Measurements from ENCODE around the gene FEN1.

Gene FEN1

DNA sequence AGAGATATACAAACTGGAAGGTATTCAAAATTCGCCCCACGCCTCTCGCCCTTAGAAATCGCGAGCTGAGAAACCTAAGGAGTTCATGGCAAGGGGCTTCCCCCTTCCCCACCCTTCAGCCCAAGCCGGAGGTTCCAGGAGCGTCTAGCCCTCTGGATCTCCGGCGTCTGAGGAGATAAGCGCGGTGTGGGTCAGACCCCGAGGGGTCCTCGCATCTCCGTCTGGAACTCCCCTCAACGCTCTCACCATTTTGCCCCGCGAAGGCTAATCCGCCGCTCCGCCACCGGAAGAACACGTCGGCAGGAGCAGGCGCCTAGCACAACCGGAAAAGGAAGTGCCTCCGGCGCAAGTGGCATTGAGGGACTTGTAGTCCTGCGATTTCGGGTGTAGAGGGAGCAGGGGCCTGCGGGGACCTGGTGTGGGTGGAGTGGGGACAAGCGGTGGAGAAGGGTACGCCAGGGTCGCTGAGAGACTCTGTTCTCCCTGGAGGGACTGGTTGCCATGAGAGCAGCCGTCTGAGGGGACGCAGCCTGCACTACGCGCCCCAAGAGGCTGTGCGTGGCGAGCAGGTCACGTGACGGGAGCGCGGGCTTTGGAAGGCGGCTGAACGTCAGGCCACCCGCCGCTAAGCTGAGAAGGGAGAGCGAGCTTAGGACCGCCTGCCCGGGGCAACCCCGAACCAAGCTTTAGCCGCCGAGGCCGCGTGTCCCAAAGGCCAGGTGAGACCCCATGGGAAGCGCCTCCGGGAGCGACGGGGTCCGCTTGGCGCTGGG lies at the start of gene FEN1, which contains the start of gene TMEM258:
Gene FEN1, plus strand, starts transcription at position 602 of the 773 bp plus-strand sequence. CDS start 2,451 bp downstream, outside the sequence.
Gene TMEM258, minus strand, starts transcription at position 290 of the 773 bp plus-strand sequence. Its CDS starts 41 bp downstream, at position 249.
- peak; percentile 96 for DNase-seq

DNA sequence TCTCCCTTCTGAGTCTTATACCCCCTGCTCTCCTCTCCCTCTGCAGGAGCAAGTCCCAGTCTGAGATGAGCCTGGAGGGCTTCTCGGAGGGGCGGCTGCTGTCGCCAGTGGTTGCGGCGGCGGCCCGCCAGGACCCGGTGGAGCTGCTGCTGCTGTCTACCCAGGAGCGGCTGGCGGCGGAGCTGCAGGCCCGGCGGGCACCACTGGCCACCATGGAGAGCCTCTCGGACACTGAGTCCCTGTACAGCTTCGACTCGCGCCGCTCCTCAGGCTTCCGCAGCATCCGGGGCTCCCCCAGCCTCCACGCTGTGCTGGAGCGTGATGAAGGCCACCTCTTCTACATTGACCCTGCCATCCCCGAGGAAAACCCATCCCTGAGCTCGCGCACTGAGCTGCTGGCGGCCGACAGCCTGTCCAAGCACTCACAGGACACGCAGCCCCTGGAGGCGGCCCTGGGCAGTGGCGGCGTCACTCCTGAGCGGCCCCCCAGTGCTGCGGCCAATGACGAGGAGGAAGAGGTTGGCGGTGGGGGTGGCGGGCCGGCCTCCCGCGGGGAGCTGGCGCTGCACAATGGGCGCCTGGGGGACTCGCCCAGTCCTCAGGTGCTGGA lies 49.1 kb upstream of the FEN1 start:
- no peak for DNase-seq

GRCh38 chr11:61744181-61744580 lies 48.5 kb upstream of the FEN1 start:
- no peak for DNase-seq

GRCh38 chr11:61744609-61745156 lies 48.0 kb upstream of the FEN1 start:
- no peak for DNase-seq

DNA sequence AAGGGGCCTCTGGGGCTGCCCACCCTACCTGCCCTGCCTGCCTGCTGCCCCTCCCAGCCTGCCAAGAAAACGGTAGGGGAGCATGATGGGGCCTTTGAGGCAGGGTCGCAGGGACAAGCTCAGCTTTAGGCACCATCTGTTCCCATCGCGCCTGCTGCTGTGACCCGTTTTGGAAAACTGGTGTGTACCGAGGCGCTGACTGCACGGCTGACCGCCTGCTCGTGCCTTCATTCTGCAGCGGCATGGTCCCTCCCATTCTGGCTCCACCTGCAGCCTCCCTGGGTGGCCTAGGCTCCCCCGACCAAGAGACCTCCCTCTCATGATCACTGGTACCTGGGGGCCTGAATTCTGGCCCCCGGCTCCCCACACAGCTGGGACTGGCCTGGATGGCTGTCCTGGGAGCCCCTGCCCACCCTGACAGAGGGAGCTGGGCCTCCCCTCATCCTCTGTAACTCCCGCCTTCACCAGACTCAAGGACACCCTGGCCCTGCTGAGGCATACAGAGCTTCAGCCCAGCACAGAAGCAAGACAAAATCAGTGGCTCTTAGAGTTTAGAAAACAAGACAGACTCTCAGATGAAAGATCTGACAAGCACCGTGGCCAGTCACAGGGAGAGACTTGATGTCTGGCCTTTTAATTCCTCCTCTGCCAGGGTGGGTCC lies 46.8 kb upstream of the FEN1 start:
- peak; percentile 43 for DNase-seq

DNA sequence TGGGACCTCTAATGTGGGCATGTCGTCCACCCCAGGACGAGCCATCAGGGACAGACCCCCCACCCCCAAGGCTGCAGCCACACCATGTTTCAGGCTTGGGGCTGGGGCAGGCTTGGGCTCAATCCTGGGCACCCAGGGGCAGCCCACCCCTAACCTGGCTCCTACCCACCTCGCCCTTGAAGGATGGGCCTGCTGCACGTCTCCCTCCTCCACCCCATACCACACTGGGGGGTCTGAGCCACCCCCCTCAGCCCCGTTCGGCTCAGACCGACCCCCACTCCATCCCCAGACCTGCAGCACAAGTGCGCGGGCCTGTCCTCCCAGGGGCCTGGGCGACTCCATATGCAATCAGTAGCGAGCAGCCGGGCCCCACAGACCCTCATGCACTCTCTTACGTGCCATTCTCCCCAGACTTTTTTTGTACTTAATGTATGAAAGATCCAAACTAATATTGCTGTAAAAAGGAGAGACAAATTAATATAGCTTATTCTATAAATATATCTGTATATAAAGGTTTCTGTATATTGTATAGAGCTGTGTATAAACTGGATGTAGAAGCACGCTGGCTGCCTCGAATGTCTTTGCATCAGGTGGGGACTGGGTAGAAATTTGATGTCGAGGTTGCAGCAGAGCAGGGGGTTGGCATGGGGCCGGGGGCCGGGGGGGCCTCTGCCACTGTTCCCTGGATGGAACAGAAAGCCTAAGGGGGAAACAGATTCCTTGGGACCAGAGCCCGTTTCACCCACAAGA lies 46.1 kb upstream of the FEN1 start:
- DNase-seq: no peak

DNA sequence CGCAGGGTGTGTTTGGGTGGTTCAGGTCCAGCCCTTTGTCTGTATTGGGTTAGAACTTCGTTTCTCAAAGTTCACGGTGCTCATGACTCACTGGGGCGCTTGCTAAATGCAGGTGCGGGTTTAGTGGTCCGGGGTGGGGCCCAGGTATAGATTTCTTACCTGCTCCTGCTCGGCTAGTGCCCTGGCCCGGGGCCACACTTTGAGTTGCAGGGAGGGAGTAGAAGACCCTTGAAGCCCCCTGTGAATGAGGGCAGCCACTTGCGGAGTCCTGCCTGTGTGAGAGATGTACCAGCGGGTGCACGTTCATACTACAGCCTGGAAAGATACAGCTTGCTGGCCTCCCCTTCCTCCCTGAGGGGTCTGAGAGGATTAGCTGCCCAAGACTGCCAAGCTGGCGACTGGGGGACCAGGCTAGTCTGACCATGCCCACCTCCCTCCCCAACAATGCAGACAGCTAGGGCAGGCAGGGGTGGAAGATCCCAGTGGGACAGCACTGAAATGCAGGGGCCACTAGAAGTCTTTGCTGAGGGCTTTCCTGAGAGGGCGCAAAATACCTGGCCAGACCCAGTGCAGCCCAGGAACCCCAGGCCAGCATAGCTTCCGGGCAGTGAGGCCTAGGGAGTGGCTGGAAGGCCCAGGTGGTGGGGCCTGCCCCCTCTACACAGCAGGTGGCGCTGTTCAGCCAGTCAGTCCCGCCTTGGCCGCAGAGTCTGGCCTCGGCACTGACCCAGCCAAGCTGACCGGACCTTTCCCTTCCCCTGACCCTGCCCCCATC lies 45.3 kb upstream of the FEN1 start:
- peak; percentile 86 for DNase-seq

GRCh38 chr11:61747967-61748285 lies 44.8 kb upstream of the FEN1 start:
- DNase-seq: no peak

GRCh38 chr11:61749591-61750217 lies 43.0 kb upstream of the FEN1 start:
- DNase-seq: no peak

DNA sequence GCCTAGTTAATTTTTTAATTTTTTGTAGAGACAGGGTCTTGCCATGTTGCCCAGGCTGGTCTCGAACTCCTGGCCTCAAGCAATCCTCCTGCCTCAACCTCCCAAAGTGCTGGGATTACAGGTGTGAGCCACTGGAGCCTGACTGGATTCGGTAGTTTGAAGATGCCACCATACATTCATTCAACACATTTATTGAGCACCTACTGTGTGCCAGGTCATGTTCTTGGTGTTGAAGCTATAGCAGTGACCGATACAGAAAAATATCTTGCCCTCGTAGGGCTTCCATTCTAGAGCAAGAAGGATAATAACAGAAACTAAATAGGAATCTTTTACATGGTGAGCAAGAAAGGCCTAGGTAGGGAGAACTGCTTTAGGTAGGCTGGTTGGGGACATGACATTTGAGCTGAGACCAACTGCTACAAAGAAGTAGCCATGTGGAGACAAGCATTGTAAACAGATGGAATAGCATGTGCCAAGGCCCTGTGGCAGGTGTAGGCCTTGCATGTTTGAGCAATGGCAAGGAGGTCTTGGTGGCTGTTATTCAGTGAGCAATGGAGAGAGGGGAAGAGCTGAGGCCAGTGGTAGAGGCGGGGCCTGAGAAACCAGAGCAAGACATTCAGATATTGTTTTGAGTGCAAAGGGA lies 42.0 kb upstream of the FEN1 start:
- DNase-seq: no peak

DNA sequence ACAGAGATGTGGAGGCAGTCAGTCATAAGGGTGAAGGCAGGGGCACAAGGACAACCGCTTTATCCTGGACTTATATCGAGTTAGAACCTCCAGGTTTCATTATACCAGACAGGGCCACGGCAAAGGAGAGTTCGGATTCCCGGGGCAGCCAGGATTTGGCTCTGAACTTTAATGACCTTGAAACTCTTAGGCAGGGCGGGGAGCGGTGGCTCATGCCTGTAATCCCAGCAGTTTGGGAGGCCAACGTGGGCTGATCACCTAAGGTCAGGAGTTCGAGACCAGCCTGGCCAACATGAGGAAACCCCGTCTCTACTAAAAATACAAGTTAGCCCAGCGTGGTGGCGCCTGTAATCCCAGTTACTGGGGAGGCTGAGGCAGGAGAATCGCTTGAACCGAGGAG lies 41.3 kb upstream of the FEN1 start:
- no peak for DNase-seq

GRCh38 chr11:61752117-61752924 lies 40.4 kb upstream of the FEN1 start, which contains the start of gene MYRF:
TSS of gene MYRF (plus strand) at chr11:61752636. CDS start at chr11:61752745, 109 bp downstream.
- peak; percentile 81 for DNase-seq

DNA sequence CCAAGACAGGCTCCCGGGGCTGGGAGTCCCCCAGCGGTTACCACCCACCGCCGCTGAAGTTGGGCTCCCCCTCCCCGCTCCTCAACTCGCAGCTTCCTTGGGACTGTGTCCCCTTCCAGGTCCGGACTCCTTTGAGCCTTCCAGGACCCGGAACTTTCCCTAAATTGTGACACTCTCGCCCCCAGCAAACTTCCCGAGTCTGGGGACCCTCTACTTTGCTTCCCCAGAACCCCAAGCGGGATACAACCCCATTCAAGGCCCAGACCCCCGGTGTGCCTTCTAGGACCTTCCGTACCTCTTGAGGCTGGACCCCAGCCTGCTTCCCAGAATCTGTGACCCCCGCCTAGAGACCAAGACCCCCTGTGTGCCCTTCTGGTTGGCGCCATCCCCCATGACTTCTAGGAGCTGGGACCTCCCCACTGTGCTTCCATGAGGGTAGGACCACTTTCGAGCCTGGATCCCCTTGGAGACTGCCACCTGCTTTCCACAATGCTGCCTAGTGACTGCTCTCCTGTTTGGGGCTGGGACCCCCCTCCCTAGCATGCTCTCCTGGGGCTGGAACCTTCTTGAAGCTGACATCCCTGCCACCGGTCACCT lies 39.7 kb upstream of the FEN1 start:
- no peak for DNase-seq

DNA sequence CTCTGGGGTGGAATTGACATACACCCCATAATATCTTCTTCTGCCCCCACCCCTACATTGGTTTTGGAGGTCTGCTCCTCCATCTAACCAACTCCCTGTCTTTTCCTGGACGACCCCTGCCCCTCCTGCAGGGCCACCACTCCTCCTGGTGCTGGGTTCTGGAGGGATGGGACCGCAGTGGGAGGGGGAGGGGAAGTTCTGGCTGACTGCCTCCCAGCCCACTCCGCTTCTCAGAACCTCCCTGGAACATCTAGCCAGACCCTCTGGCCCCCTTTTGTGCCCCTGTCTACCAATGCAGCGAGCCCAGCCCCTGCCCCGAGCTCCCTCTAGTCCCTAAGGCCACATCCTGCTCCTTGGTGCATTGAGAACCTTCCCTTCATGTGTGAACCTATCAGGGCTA lies 39.0 kb upstream of the FEN1 start:
- no peak for DNase-seq

DNA sequence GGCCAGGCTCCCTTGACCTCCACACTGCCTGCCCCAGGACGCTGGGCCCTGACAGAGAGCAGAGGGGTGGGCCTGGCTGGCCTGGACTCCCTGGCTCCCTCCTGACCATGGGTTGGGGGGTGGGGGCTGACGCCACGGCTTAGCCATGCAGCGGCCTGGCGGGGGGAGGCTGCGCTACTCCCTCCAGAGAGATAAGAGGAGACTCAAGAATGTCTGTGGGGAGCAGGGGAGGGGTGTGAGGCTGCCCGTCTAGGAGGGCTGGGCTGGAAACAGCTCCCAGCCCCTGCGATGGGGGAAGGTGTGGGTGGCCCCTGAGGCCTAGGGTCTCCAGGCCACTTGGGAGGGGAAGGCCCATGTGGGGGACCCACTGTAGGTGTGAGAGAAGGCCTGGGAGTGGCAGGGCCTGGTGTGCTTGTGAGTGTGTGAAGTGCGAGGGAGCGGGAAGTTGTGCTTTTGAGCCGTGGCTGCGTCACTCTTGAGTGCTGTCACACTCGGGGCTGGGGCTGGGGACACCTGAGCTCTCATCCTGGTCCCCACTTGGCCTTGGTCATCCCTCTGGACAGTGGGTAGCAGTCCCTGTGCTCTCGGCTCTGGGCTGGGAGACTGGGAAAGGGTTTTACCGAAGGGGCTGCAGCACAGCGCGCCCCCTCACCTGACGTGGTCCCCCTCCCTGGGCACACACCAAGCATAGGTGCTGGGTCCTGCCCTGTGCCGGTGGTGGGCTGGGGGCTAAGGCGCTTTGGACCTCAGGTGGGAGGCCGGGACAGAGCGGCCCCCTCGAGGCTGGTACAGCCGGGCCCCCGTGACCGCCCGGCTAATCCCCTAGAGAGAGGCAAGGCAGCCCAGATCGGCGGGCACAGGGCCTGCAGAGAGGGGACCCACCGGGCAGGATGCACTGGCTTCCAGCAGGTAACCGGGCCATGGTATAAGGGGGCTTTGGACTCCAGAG lies 37.9 kb upstream of the FEN1 start:
- DNase-seq: no peak

DNA sequence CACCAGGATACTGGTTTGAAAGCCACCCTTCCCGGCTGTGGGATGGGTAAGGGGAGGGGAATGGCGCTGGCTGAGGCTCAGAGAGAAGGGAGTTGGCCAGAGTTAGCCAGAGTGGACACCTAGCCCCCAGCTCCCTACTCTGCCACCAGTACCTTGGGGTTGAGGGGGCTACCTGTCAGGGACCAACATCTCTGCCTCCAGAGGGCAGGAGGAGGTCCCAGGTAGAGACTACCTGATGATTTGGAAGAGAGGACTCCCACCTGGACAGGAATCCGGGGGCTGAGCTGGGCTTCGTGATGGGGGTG lies 36.6 kb upstream of the FEN1 start:
- no peak for DNase-seq

- DNase-seq: peak; percentile 88
These were observed 36.1 kb upstream of the FEN1 start for GRCh38 chr11:61756452-61757212.
